GM12865 (cell line): ENCODE results near the gene EHD2.

Experiments
- DNase-seq: peaks from one replicate; pipeline ENCODE4 v3.0.0; 2010; ENCODE audit warnings: low read depth
- H3K4me3 ChIP-seq: 2 replicates; pipeline ENCODE4 v1.5.1; 2011; ENCODE audit warnings: mild to moderate bottlenecking, low read depth, low read length, control low read depth
- TF ChIP-seq, protein P1 (sequence below): IDR thresholded peaks from 2 replicates; pipeline ENCODE4 v1.5.1; 2011; ENCODE audit warnings: low read length, control low read depth, low read depth, inconsistent platforms; ENCODE audit not compliant: insufficient read depth; ENCODE audit errors: missing control alignments

EHD2 gene

DNA sequence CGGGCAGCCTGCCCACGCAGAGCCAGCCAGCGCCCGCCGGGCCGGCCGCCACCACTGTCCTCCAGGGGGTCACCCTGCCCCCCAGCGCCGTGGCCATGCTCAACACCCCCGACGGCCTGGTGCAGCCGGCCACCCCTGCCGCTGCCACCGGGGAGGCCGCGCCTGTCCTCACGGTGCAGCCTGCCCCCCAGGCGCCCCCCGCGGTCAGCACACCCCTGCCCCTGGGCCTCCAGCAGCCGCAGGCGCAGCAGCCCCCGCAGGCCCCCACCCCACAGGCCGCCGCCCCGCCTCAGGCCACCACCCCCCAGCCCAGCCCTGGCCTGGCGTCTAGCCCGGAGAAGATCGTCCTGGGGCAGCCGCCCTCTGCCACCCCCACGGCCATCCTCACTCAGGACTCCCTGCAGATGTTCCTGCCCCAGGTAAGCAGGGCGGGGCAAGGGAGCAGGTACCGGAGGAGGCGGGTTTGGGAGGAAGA lies 32.3 kb upstream of the EHD2 start:
- TF ChIP-seq, protein P1, sequence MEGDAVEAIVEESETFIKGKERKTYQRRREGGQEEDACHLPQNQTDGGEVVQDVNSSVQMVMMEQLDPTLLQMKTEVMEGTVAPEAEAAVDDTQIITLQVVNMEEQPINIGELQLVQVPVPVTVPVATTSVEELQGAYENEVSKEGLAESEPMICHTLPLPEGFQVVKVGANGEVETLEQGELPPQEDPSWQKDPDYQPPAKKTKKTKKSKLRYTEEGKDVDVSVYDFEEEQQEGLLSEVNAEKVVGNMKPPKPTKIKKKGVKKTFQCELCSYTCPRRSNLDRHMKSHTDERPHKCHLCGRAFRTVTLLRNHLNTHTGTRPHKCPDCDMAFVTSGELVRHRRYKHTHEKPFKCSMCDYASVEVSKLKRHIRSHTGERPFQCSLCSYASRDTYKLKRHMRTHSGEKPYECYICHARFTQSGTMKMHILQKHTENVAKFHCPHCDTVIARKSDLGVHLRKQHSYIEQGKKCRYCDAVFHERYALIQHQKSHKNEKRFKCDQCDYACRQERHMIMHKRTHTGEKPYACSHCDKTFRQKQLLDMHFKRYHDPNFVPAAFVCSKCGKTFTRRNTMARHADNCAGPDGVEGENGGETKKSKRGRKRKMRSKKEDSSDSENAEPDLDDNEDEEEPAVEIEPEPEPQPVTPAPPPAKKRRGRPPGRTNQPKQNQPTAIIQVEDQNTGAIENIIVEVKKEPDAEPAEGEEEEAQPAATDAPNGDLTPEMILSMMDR, result no peak
- H3K4me3 ChIP-seq, result no peak overlapping the region
- no peak for DNase-seq

DNA sequence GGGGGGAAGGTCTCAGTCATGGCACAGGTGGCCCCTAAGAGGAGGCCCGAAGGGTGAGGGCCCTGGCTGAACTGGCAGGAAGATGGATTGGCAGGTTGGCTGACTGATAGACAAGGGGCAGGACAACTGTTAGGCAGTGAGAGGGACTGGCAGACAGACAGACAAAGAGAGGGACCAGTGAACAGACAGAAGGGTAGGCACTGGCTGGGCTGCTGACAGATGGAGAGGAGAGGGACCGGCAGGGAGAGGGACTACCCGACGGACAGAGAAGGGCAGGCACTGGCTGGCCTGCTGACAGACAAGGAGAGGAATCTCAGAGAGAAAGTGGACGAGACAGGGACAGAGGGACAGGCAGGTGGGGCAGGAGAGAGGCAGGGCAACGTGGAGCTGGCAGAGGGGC lies 31.8 kb upstream of the EHD2 start:
- TF ChIP-seq, protein P1, result no peak
- DNase-seq, result no peak
- H3K4me3 ChIP-seq, result no peak overlapping the region

DNA sequence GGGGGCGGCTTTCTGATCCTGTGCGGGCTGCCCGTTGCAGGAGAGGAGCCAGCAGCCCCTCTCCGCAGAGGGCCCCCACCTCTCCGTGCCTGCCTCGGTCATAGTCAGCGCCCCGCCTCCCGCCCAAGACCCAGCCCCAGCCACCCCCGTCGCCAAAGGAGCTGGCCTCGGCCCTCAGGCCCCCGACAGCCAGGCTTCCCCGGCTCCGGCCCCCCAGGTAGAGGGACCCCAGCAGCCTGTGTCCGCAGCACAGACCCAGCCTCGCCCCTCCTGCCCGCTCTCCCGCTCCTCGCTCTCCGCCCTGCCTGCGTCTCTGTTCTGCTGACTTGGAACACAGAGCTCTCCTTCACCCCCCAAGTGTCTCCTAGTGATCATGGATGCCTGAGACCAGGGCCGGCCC lies 31.3 kb upstream of the EHD2 start:
- TF ChIP-seq, protein P1, result no peak
- H3K4me3 ChIP-seq, result no peak overlapping the region
- DNase-seq, result no peak

DNA sequence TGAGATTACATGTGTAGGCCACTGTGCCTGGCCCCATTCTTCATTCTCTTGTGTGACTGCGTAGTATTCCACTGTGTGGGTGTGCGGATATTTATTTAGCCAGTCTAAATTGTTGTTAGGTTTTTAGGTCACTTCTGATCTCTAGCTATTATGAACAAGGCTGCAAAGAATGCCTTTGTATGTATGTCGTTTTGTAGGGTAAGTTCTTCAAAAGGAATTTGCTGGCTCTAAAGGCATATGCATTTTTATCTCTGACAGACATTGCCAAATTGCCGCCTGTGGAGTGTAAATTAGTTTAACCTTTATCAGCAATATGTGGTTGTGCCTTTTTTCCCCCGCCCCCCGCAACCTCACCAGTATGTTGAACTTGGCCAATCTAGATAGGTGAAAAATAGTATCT lies 30.3 kb upstream of the EHD2 start:
- no peak overlapping the region for H3K4me3 ChIP-seq
- TF ChIP-seq, protein P1, result no peak
- no peak for DNase-seq

DNA sequence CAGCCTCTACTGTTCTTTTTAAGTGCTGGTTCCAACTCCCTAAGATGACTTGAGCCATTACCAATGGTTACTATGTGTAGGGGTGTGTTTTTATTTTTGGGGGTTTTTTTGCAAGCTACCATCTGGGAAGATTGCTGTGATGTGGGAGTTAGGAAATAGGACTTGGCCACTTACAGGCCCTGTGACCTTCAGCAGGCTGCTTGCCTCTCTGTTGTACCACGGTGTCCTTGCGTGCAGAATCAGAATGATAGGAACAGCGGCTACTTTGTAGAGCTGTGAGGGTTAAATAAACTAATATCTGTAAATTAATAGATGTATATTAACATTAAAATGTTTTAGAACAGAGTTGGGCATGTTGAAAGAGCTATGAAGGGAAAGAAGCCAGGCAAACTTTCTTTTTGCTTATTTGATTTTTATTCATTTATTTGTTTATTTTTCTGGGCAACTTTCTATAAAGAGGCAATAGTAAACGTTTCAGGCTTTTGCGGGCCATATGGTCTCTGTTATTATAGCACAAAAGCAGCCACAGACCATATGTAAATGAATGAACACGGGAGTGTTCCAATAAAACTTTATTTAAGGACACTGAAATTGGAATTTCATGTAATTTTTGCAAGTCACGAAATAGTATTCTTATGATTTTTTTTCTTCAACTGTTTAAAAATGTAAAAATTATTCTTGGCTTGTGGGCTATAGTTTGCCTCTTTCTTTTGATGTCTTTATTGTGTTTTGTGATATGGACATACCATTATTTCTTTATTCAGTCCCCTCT lies 26.4 kb upstream of the EHD2 start:
- no peak for DNase-seq
- H3K4me3 ChIP-seq, result no peak overlapping the region
- TF ChIP-seq, protein P1, result no peak

DNA sequence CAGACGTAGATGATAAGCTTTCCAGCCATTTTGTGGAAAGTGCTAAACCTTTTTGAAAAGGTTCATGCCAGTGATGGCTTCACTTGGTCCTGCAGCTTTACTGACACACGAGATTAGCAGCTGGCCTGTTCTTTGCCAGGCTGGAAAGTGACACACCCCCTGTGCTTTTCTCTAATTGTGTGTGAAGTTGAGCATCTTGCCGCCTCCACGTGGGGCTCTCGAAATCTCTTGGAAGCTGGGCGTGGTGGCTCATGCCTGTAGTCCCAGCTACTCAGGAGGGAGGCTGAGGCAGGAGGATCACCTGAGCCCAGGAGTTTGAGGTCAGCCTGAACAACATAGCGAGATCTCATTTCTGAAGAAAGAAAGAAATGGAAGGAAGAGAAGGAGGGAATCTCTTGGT lies 25.3 kb upstream of the EHD2 start:
- no peak for DNase-seq
- H3K4me3 ChIP-seq, result no peak overlapping the region
- TF ChIP-seq, protein P1, result no peak

DNA sequence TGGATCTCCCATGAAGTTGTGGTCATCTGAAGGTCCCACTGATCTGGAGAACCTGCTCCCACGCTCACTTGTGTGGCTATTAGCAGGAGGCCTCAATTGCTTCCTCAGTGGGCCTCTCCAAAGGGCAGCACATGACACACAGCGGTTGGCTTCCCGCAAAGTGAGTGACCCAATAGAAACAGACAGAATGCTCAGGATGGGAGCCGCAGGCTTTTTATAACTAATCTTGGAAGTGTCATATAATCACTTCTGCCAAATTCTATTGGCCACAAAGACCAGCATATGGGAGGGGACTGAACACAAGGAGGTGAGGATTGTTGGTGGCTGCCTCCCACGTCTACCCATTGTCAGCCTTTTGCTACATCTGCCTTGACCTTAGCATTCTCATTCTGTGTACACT lies 22.1 kb upstream of the EHD2 start:
- H3K4me3 ChIP-seq, result no peak overlapping the region
- no peak for DNase-seq
- TF ChIP-seq, protein P1, result no peak
